ENCODE data around the gene MAVS.
"Not testable (repeated sequence)": the region's sequence is repeated elsewhere in the genome, so short reads cannot be mapped to it uniquely, and the experiment has no call there.

MAVS gene

DNA sequence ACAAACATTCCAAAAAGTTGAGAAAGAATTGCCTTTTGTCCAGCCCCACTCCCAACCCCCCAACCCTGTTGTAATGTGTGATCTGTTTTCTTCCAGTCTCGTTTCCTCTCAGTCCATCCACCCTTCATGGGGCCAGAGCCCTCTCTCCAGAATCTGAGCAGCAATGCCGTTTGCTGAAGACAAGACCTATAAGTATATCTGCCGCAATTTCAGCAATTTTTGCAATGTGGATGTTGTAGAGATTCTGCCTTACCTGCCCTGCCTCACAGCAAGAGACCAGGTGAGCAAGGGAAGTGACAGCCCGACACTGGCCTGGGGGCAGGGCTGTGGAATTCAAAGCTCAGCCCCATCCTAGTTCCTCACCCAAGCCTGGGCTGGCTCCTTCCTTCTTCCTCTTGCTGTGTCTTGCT, 7.8 kb downstream of the MAVS start:
- DNase-seq (ENCODE audit: low read depth, low spot score): no peak

DNA sequence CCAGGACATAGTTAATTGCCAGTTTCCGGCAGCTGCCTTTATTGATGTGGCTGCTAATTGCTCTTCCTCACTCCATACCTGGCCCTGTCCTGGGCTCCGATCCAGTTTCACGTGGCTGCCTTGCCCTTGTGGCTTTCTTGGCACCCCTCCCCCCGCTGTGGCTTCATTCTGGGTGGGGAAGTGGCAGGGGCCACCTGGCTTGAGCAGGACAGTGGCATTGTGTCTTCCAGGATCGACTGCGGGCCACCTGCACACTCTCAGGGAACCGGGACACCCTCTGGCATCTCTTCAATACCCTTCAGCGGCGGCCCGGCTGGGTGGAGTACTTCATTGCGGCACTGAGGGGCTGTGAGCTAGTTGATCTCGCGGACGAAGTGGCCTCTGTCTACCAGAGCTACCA, 10.8 kb downstream of the MAVS start:
- DNase-seq (ENCODE audit: low read depth, low spot score): no peak

- no peak for DNase-seq (ENCODE audit: low read depth, low spot score)
Observed at GRCh38 chr20:3858689-3859088, 12.1 kb downstream of the MAVS start.

DNA sequence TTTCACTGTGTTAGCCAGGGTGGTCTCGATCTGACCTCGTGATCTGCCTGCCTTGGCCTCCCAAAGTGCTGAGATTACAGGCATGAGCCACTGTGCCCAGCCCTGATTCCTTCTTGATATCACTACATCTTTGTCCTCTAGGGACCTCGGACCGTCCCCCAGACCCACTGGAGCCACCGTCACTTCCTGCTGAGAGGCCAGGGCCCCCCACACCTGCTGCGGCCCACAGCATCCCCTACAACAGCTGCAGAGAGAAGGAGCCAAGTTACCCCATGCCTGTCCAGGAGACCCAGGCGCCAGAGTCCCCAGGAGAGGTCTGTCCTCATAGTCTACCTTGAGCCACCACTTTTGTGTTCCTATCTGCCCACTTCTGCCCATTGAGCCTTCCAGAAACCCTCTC, 14.6 kb downstream of the MAVS start:
- DNase-seq (ENCODE audit: low read depth, low spot score): no peak

DNA sequence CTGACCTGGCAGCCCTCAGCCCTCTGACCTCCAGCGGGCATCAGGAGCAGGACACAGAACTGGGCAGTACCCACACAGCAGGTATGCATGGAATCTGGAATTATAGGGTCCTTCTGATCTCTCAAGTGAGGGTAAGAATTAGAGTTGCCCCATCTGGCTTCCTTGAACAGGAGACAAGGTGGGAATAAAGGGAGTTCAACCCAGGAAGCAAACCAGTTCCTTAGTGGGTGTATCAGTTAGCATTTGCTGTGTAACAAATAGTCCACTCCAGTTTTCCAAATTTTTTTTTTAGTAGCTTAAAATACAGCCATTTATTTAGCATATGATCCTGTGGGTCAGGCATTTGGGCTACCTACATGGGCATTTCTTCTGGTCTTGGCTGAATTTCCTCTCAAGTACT, 15.7 kb downstream of the MAVS start:
- no peak for DNase-seq (ENCODE audit: low read depth, low spot score)

DNA sequence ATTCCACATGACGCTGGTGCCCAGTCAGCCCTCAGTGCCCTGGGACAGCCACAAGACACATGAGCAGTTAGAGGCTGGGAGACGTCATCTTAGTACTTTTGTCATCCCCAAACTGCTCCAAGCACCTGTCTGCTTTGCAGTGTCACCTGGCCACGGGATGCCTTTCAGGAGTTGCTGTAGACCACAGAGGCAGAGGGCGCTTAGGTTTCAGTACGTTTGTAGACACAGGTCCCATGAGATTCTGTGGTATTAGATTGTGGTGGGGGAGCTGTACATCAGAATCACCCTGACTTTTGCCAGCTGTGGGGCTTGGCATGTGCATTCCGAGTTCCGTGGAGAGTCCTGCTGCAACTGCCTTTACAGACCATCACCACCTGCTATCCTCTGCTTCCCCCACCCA, 16.7 kb downstream of the MAVS start:
- DNase-seq (ENCODE audit: low read depth, low spot score): no peak

DNA sequence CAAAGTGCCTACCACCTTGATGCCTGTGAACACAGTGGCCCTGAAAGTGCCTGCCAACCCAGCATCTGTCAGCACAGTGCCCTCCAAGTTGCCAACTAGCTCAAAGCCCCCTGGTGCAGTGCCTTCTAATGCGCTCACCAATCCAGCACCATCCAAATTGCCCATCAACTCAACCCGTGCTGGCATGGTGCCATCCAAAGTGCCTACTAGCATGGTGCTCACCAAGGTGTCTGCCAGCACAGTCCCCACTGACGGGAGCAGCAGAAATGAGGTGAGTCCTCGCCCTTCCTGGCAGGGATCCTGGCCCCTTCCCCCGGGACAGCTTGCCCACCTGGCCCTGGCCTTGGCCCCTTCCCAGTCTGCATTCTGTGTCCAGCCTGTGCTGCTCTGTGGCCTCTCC, 17.9 kb downstream of the MAVS start:
- no peak for DNase-seq (ENCODE audit: low read depth, low spot score)

DNA sequence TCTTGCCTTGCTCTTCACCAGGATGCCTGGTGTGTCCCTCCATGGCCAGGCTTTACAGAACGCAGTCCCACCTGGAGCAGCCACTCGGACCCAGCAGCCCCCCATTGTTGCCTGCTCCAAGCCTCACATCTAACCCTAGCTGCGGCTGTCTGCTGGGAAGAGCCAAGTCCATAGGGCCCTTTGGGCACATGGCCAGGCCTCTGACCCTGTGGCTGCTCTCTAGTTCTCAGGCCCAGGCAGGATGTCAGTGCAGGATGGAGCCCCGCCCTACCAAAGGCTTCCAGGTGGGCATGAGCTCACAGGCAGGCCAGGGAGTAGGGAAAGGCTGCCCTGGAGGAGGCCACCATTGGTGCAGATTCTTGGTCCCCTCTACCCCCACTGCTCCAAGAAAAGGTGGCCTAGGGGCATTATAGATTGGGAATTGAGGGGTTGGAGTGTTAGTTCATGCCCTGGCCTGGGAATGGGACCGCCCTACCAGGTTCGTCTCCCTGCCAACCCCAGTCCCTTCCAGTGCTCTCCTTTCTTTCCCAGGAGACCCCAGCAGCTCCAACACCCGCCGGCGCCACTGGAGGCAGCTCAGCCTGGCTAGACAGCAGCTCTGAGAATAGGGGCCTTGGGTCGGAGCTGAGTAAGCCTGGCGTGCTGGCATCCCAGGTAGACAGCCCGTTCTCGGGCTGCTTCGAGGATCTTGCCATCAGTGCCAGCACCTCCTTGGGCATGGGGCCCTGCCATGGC, 18.7 kb downstream of the MAVS start:
- DNase-seq (ENCODE audit: low read depth, low spot score): no peak

DNA sequence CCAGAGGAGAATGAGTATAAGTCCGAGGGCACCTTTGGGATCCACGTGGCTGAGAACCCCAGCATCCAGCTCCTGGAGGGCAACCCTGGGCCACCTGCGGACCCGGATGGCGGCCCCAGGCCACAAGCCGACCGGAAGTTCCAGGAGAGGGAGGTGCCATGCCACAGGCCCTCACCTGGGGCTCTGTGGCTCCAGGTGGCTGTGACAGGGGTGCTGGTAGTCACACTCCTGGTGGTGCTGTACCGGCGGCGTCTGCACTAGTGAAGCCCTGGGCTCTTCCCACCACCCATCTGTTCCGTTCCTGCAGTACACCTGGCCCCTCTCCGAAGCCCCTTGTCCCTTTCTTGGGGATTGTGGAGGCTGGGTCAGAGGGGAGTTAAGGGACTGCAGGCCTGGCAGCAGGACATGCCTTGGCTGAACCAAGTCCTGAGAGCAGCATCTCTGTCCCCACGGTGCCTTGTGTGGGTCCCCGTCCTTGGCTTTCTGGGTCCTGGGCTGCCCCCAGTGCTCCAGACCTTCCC, 19.3 kb downstream of the MAVS start:
- no peak for DNase-seq (ENCODE audit: low read depth, low spot score)

DNA sequence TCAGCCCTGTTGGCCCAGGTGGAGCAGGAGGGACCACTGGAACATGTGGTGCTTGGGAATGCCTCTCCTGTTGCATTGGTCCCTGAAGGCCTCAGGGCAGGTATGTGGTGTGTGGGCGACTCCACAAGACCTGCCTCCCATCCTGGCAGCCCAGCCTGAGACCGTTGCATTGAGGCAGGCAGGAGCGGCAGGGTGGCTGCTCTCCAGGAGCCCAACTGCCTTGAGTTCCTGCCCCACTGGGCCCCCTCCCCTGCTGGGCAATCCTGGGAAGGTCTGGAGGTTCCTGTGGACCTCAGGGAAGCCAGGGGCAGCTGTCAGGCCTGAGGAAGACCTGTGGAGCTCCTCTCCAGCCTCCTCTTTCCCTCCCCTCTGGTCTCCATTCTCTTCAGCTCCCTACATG, 19.8 kb downstream of the MAVS start:
- DNase-seq (ENCODE audit: low read depth, low spot score): no peak

DNA sequence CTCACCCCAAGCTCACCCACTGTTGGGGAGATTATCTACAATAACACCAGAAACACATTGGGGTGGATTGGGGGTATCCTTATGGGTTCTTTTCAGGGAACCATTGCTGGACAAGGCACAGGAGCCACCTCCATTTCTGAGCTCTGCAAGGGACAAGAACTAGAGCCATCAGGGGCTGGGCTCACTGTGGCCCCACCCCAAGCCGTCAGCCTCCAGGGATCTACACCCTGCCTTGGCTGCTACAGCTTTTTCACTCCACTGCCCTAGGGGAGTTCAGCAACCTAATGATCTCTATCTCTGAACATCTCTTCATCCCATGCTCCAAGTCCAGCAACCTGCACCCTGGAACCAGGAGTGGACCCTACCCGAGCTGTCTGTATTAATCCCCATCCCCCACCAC, 21.2 kb downstream of the MAVS start:
- no peak for DNase-seq (ENCODE audit: low read depth, low spot score)

DNA sequence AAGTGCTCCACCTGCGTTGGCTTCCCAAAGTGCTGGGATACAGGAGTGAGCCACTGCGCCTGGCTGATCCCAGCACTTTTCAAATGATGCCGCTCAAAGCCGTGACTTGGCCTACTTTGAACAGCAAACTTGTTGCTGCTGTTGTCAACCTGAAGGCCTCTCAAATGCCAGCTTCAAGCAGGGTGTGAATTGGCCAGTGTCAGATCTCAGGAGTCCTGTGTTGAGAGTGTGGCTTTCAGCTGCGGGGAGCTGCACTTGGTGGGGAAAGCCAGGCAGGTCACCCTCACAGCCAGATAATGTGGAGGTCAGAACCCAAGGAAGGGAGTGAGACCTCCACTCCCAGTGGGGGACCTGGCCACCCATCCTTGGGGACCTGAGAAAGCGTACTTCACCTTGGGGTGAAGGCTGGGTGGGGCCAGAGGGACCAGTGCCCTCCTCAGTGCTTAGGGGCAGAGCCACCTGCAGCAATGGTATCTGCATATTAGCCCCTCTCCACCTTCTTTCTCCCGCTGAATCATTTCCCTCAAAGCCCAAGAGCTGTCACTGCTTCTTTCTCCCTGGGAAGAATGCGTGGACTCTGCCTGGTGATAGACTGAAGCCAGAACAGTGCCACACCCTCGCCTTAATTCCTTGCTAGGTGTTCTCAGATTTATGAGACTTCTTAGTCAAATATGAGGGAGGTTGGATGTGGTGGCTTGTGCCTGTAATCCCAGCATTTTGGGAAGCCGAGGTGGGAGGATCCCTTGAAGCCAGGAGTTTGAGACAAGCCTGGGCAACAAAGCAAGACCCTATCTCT, 23.4 kb downstream of the MAVS start:
- DNase-seq (ENCODE audit: low read depth, low spot score): no peak

GRCh38 chr20:3871550-3872265, 25.1 kb downstream of the MAVS start:
- DNase-seq (ENCODE audit: low read depth, low spot score): no peak

DNA sequence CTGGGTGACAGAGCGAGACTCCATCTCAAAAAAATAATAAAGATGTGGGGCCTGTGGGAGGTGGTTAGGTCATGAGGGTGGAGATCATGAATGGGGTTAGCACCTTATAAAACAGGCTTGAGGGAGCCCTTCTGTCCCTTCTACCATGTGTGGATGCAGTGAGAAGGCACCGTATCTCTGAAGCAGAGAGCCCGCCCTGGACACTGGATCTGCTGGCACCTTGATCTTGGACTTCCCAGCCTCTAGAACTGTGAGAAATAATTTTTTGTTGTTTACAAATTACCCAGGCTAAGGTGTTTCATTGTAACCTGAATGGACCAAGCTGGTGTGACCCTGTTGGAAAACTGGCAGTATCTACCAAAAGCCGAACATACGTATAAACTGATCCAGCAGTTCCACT, 26.9 kb downstream of the MAVS start:
- DNase-seq (ENCODE audit: low read depth, low spot score): no peak

- peak; percentile 91 for DNase-seq (ENCODE audit: low read depth, low spot score)
Observed at GRCh38 chr20:3874194-3874844, 27.7 kb downstream of the MAVS start.

DNA sequence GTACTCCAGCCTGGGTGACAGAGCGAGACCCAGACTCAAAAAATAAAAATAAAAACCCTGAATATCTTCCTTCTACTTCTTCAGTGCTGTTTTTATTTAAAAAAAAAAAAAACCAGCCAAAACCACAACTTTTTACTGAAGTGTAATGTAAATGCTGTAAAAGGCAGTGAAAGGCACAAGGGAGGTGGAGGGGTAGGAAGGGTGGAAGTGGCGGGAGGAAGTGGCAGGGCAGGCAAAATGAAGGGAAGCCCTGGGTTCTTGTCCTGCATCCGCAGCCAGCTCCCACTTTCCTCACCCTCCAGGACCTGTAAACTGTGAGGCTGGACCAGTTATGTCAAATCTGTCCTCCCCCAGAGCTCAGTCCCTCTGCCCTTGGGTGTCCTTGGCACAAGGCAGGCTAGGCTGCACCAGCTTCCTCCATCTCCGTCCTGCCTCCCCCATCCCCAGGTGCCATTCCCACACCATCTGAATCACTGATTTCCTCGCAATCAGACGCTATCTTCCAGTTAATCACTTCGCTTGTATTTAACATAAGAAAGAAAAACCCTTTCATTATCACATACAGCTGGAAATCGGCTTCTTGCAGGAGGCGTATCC, 28.8 kb downstream of the MAVS start:
- no peak for DNase-seq (ENCODE audit: low read depth, low spot score)

GRCh38 chr20:3876000-3876399, 29.4 kb downstream of the MAVS start:
- no peak for DNase-seq (ENCODE audit: low read depth, low spot score)

DNA sequence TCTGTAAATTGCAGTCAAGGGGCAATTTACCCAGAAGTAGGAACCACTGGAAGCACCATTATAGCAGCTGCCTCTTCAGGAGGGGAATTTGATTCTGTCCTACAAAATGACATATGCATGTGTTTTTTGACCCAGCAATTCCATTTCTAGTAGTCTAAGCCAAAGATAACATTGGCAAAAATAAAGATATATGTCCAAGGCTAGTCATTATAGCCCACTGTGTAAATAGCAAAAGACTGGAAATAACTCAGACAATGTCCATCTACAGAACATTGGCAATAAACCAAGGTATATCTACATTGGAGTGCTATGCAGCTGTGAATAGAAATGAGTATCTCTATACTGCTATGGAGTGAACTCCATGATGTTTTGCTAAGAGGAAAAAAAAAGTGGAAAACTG, 30.0 kb downstream of the MAVS start:
- no peak for DNase-seq (ENCODE audit: low read depth, low spot score)

DNA sequence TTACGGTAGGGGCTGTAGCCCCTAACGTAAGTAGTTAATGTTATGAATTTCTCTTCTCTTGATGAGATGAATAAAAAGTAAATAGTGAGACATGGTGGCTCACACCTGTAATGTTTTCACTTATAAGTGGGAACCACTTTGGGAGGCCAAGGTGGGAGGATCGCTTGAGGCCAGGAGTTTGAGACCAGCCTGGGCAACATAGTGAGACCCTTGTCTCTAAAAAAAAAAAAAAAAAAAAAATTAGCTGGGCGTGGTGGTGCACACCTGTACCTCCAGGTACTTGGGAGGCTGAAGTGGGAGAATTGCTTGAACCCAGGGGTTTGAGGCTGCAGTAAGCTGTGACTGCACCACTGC, 32.3 kb downstream of the MAVS start:
- DNase-seq (ENCODE audit: low read depth, low spot score): not testable (repeated sequence)

GRCh38 chr20:3885715-3886114, 39.1 kb downstream of the MAVS start:
- DNase-seq (ENCODE audit: low read depth, low spot score): no peak

DNA sequence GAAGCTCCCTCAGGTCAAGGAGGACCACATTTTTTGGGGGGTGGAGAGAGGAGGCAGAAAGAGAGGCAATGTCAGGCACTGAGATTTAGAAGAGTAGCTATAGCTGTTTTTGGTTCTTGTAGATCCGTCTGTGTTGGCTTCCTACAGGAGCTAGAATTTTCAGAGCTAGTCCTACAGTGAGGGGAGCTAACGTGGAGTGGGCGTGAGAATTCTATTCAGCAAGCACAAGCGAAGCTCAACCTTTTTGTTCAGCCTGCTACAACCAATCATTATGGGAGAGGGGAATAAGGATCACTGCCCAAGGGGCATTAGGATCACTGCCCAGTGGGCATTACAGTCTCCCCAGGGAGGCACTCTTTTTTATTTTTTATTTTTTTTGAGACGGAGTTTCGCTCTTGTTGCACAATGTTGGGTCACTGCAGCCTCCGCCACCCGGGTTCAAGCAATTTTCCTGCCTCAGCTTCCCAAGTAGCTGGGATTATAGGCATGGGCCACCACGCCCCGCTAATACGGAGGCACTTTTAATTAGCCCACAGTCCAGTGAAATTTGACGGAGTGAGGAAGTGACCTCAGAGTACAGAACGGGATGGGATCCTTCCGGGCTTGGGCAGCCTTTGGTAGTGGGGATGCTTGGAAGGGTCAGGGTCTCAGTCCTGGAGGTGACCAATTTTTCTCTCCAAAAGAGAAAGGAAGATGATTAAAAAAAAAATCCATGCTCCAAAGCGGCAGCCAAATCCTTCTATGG, 41.4 kb downstream of the MAVS start:
- DNase-seq (ENCODE audit: low read depth, low spot score): peak; percentile 60

Measured in astrocyte of the hippocampus (primary cell).